HCT116 (cell line): Measurements from ENCODE around the gene SLC9C2. TPM values are rescaled to one million over a fixed set of nuclear protein-coding genes. Genes with fewer than 3 reads are reported as not detected.

Source experiments
- ATAC-seq: fragments of 200-7000 bp; cut with Tn5 transposase; 2 replicates; pipeline ENCODE4 v1.9.1; 2020; ENCODE audit warnings: mild to moderate bottlenecking, moderate library complexity
- BruUV-seq: library from RNA; stranded (reverse); fragments of 400-500 nt; replicated peaks from 2 replicates; lab custom pipeline; 2021; lab: Mats Ljungman, UMichigan
- CTCF ChIA-PET: fragments of 300-600 bp; sonication (Branson Sonifier 250); formaldehyde crosslinking; loops from one replicate; lab custom pipeline; 2021; ENCODE audit warnings: antibody characterized with exemption; lab: Charles Lee
- POLR2A ChIA-PET: fragments of 300-600, 350-600 bp; sonication (Branson Sonifier 250); formaldehyde crosslinking; loops from one replicate; lab custom pipeline; 2021; ENCODE audit warnings: antibody characterized with exemption; lab: Charles Lee
- RAD21 ChIA-PET, 2 experiments: fragments of 300-600 bp; sonication (Branson Sonifier 250); formaldehyde crosslinking; loops; one replicate each; lab custom pipeline; 2023; ENCODE audit warnings: low total read pairs in 2 of 2; ENCODE audit not compliant: uncharacterized antibody in 2 of 2, unreplicated experiment in 2 of 2, low non-redundant PET in 1 of 2; lab: Charles Lee
- DNase-seq: peaks from one replicate; pipeline ENCODE4 v3.0.0-alpha.2; 2010; ENCODE audit warnings: low read depth, low spot score
- H2AFZ ChIP-seq: fragments of 200-600 bp; shearing (Covaris generic), sonication (generic); 2 replicates; pipeline ENCODE4 v1.6.1; 2017; ENCODE audit warnings: low read depth, mixed run types, mixed read lengths, antibody characterized with exemption, low read length; ENCODE audit not compliant: poor library complexity, severe bottlenecking
- H3K27ac ChIP-seq: 2 replicates; pipeline ENCODE4 v1.5.1; 2012; ENCODE audit warnings: low read depth, low read length
- H3K27me3 ChIP-seq: fragments of 200-600 bp; sonication (generic); 2 replicates; pipeline ENCODE4 v1.6.1; 2016; ENCODE audit warnings: mixed run types, low read length, mixed read lengths; ENCODE audit not compliant: insufficient read depth
- H3K36me3 ChIP-seq, 2 experiments: fragments of 200-500 bp in 1 of 2; fragments of 200-600 bp in 1 of 2; sonication (Bioruptor generic) in 1 of 2; sonication (generic) in 1 of 2; 2 replicates each; pipeline versions ENCODE4 v1.5.1 to v1.6.1; 2014 to 2016; ENCODE audit warnings: low read length in 2 of 2, inconsistent platforms in 1 of 2, mixed read lengths in 1 of 2, mixed run types in 1 of 2; ENCODE audit not compliant: insufficient read depth in 2 of 2, control insufficient read depth in 1 of 2
- H3K4me1 ChIP-seq, 2 experiments: fragments of 200-600 bp in 1 of 2; sonication (generic) in 1 of 2; 2 replicates each; pipeline versions ENCODE4 v1.5.1 to v1.6.1; 2012 to 2017; ENCODE audit warnings: low read length in 2 of 2, inconsistent platforms in 1 of 2, mild to moderate bottlenecking in 1 of 2, mixed read lengths in 1 of 2, mixed run types in 1 of 2, moderate library complexity in 1 of 2; ENCODE audit not compliant: insufficient read depth in 2 of 2, control insufficient read depth in 1 of 2
- H3K4me2 ChIP-seq: fragments of 200-600 bp; sonication (generic); 2 replicates; pipeline ENCODE4 v1.6.1; 2017; ENCODE audit warnings: mixed run types, low read length, mixed read lengths
- H3K4me3 ChIP-seq, 2 experiments: fragments of 200-600 bp in 1 of 2; sonication (generic) in 1 of 2; replicated peaks in 1 of 2; 2 replicates each; pipeline ENCODE4 v1.5.1; 2011 to 2016; ENCODE audit warnings: low read length in 2 of 2, control low read depth in 1 of 2, low read depth in 1 of 2, mild to moderate bottlenecking in 1 of 2, mixed read lengths in 1 of 2, mixed run types in 1 of 2
- H3K79me2 ChIP-seq: fragments of 200-600 bp; sonication (generic); 2 replicates; pipeline ENCODE4 v1.6.1; 2017; ENCODE audit warnings: mild to moderate bottlenecking, mixed run types, low read length, moderate library complexity, mixed read lengths; ENCODE audit not compliant: insufficient read depth
- H3K9ac ChIP-seq: fragments of 200-600 bp; sonication (generic); 2 replicates; pipeline ENCODE4 v1.6.1; 2016; ENCODE audit warnings: low read length, mixed read lengths
- H3K9me2 ChIP-seq: fragments of 200-600 bp; sonication (generic), shearing (Covaris generic); 2 replicates; pipeline ENCODE4 v1.6.1; 2017; ENCODE audit warnings: mixed run types, mild to moderate bottlenecking, moderate library complexity; ENCODE audit not compliant: insufficient read depth
- H3K9me3 ChIP-seq, 2 experiments: fragments of 200-500 bp in 1 of 2; fragments of 200-600 bp in 1 of 2; sonication (Bioruptor generic) in 1 of 2; sonication (generic) in 1 of 2; 2 replicates each; pipeline ENCODE4 v1.6.1; 2014 to 2017; ENCODE audit warnings: low read length in 2 of 2, mixed read lengths in 2 of 2, inconsistent platforms in 1 of 2, low read depth in 1 of 2, mild to moderate bottlenecking in 1 of 2, mixed run types in 1 of 2, moderate library complexity in 1 of 2; ENCODE audit not compliant: control insufficient read depth in 1 of 2, insufficient read depth in 1 of 2
- H4K20me1 ChIP-seq: fragments of 200-600 bp; sonication (generic), shearing (Covaris generic); 2 replicates; pipeline ENCODE4 v1.6.1; 2017; ENCODE audit warnings: mixed run types, mild to moderate bottlenecking, moderate library complexity; ENCODE audit not compliant: insufficient read depth
- ATF3 ChIP-seq: IDR thresholded peaks from 2 replicates; pipeline ENCODE4 v1.6.1; 2012
- EZH2phosphoT487 ChIP-seq: fragments of 200-600 bp; IDR thresholded peaks from 2 replicates; pipeline ENCODE4 v1.6.1; 2018; ENCODE audit warnings: antibody characterized with exemption, borderline replicate concordance
- RAD21 ChIP-seq: IDR thresholded peaks from 2 replicates; pipeline ENCODE4 v1.6.1; 2012; ENCODE audit warnings: low read depth, mild to moderate bottlenecking
- SP1 ChIP-seq: IDR thresholded peaks from 2 replicates; pipeline ENCODE4 v1.6.1; 2012; ENCODE audit warnings: low read depth
- SRF ChIP-seq: IDR thresholded peaks from 2 replicates; pipeline ENCODE4 v1.6.1; 2012; ENCODE audit warnings: low read depth
- YY1 ChIP-seq: IDR thresholded peaks from 2 replicates; pipeline ENCODE4 v1.6.1; 2011; ENCODE audit warnings: low read length, low read depth, moderate library complexity, mild to moderate bottlenecking; ENCODE audit not compliant: insufficient replicate concordance; ENCODE audit errors: extremely low read depth
- ZNF274 ChIP-seq: fragments of 200-500 bp; sonication (Bioruptor generic); IDR thresholded peaks from 2 replicates; pipeline ENCODE4 v1.6.1; 2014; ENCODE audit warnings: mild to moderate bottlenecking, low read depth, low read length, inconsistent platforms
- intact Hi-C: fragments of 100-400 bp; cut with micrococcal nuclease; formaldehyde crosslinking; loops from 2 replicates; pipeline ENCODE4 v1.10.0; 2022
- total RNA-seq: library from RNA; stranded (reverse); gene quantifications from one replicate; pipeline ENCODE4 v1.2.1, GENCODE V29; 2021; ENCODE audit not compliant: unreplicated experiment
- TF ChIP-seq, protein P1 (sequence below): IDR thresholded peaks from 2 replicates; pipeline ENCODE4 v1.6.1; 2012; ENCODE audit warnings: low read depth

The SLC9C2 gene
- total RNA-seq, 1 experiment from 2014 or later: not detected

- POLR2A ChIA-PET: no interaction called here
Measured at GRCh38 chr1:173451981-173452380, 150.9 kb downstream of the SLC9C2 start.

More at GRCh38 chr1:173451981-173452380, 150.9 kb downstream of the SLC9C2 start:
- no TSS peak for BruUV-seq
- Histone ChIP-seq H3K4me1 (no peaks in the 10 kb centered on the region), H4K20me1 (no peaks in the 10 kb centered on the region), H3K27ac (no peak overlapping the region), H3K4me2 (no peak overlapping the region), H3K9ac (no peak overlapping the region), H3K9me3 (no peaks in the 10 kb centered on the region; a peak in 1 of 4 replicates), H3K79me2 (no peaks in the 10 kb centered on the region), H3K27me3 (no peaks in the 10 kb centered on the region), H2AFZ (no peak overlapping the region), H3K9me2 (no peaks in the 10 kb centered on the region), H3K36me3 (no peaks in the 10 kb centered on the region), H3K4me3 (no peak overlapping the region)
- RAD21 ChIA-PET: no interaction called here
- CTCF ChIA-PET: no interaction called here
- intact Hi-C loops: no loop called here
- TF ChIP-seq ZNF274 (no peak), SRF (no peak), ATF3 (no peak), YY1 (no peak), EZH2phosphoT487 (no peak), RAD21 (no peak), SP1 (no peak)
- TF ChIP-seq, protein P1, sequence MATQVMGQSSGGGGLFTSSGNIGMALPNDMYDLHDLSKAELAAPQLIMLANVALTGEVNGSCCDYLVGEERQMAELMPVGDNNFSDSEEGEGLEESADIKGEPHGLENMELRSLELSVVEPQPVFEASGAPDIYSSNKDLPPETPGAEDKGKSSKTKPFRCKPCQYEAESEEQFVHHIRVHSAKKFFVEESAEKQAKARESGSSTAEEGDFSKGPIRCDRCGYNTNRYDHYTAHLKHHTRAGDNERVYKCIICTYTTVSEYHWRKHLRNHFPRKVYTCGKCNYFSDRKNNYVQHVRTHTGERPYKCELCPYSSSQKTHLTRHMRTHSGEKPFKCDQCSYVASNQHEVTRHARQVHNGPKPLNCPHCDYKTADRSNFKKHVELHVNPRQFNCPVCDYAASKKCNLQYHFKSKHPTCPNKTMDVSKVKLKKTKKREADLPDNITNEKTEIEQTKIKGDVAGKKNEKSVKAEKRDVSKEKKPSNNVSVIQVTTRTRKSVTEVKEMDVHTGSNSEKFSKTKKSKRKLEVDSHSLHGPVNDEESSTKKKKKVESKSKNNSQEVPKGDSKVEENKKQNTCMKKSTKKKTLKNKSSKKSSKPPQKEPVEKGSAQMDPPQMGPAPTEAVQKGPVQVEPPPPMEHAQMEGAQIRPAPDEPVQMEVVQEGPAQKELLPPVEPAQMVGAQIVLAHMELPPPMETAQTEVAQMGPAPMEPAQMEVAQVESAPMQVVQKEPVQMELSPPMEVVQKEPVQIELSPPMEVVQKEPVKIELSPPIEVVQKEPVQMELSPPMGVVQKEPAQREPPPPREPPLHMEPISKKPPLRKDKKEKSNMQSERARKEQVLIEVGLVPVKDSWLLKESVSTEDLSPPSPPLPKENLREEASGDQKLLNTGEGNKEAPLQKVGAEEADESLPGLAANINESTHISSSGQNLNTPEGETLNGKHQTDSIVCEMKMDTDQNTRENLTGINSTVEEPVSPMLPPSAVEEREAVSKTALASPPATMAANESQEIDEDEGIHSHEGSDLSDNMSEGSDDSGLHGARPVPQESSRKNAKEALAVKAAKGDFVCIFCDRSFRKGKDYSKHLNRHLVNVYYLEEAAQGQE: no peak
- DNase-seq (no peak), ATAC-seq (no peak)

Other genes starting within 250 kb of the SLC9C2 start
- 286 TPM for gene PRDX6, start 125.7 kb downstream of the SLC9C2 start, total RNA-seq
- gene TEX50, start 32.3 kb upstream of the SLC9C2 start, total RNA-seq: not detected
- 0.44 TPM for gene ANKRD45, start 66.8 kb upstream of the SLC9C2 start, total RNA-seq
- 16.2 TPM for gene KLHL20, start 111.9 kb upstream of the SLC9C2 start, total RNA-seq
- 25.6 TPM for gene DARS2, start 221.6 kb upstream of the SLC9C2 start, total RNA-seq
- gene CENPL, start 221.8 kb upstream of the SLC9C2 start, total RNA-seq: 20.3 TPM